Measurements from ENCODE around the gene WDR5B.
"Not testable (repeated sequence)": the region's sequence is repeated elsewhere in the genome, so short reads cannot be mapped to it uniquely, and the experiment has no call there.

WDR5B gene

GRCh38 chr3:122406198-122406597 is 9.7 kb downstream of the WDR5B start:
- DNase-seq: no peak

GRCh38 chr3:122405015-122405414 is 10.8 kb downstream of the WDR5B start:
- no peak for DNase-seq

GRCh38 chr3:122403489-122403888 is 12.4 kb downstream of the WDR5B start:
- no peak for DNase-seq

GRCh38 chr3:122398920-122399319 is 16.9 kb downstream of the WDR5B start:
- DNase-seq: no peak

- no peak for DNase-seq
These were observed 18.7 kb downstream of the WDR5B start for GRCh38 chr3:122397201-122397600.

GRCh38 chr3:122396511-122396910 is 19.4 kb downstream of the WDR5B start:
- no peak for DNase-seq

GRCh38 chr3:122395582-122395981 is 20.3 kb downstream of the WDR5B start:
- no peak for DNase-seq

GRCh38 chr3:122394173-122394572 is 21.7 kb downstream of the WDR5B start:
- no peak for DNase-seq

- DNase-seq: peak; percentile 2
These were observed 22.7 kb downstream of the WDR5B start for GRCh38 chr3:122392868-122393844.

- no peak for DNase-seq
These were observed 24.0 kb downstream of the WDR5B start for GRCh38 chr3:122391681-122392446.

- no peak for DNase-seq
These were observed 25.2 kb downstream of the WDR5B start for GRCh38 chr3:122390665-122391064.

GRCh38 chr3:122389892-122390291 is 26.0 kb downstream of the WDR5B start:
- DNase-seq: no peak

- no peak for DNase-seq
These were observed 26.7 kb downstream of the WDR5B start for GRCh38 chr3:122389197-122389596.

GRCh38 chr3:122387709-122388108 is 28.2 kb downstream of the WDR5B start:
- DNase-seq: no peak

GRCh38 chr3:122383771-122384697 is 31.8 kb downstream of the WDR5B start, which contains the start of gene FAM162A:
Gene FAM162A (plus strand): TSS chr3:122384182. CDS start chr3:122384266, 84 bp downstream.
- DNase-seq: peak; percentile 91

GRCh38 chr3:122382888-122383666 is 32.8 kb downstream of the WDR5B start, which contains the start of gene MIX23:
Gene MIX23 (minus strand): TSS chr3:122383231. CDS start chr3:122383224, 7 bp downstream.
- peak; percentile 84 for DNase-seq

- no peak for DNase-seq
These were observed 37.9 kb downstream of the WDR5B start for GRCh38 chr3:122377975-122378374.

- no peak for DNase-seq
These were observed 41.8 kb downstream of the WDR5B start for GRCh38 chr3:122374034-122374433.

GRCh38 chr3:122366379-122366749 is 49.5 kb downstream of the WDR5B start:
- no peak for DNase-seq

- not testable (repeated sequence) for DNase-seq
These were observed 50.1 kb downstream of the WDR5B start for GRCh38 chr3:122365582-122366378.

GRCh38 chr3:122365073-122365472 is 50.8 kb downstream of the WDR5B start:
- no peak for DNase-seq
